Endothelial cell of umbilical vein (primary cell): Measurements from ENCODE around the gene CHMP4A. TPM values are rescaled to one million over a fixed set of nuclear protein-coding genes. Genes with fewer than 3 reads are reported as not detected.
"Not testable (repeated sequence)": the region's sequence is repeated elsewhere in the genome, so short reads cannot be mapped to it uniquely, and the experiment has no call there.

Experiments used
- BruUV-seq: library from RNA; stranded (reverse); fragments of 400-500 nt; replicated peaks from 2 replicates; lab custom pipeline; 2021; lab: Mats Ljungman, UMichigan
- CTCF ChIA-PET: fragments of 300-600, 350-600 bp; sonication (Branson Sonifier 250); formaldehyde crosslinking; loops from one replicate; lab custom pipeline; 2021; ENCODE audit warnings: antibody characterized with exemption, inconsistent platforms; lab: Charles Lee
- POLR2A ChIA-PET: fragments of 300-600, 350-600 bp; sonication (Branson Sonifier 250); formaldehyde crosslinking; loops from one replicate; lab custom pipeline; 2021; ENCODE audit warnings: antibody characterized with exemption, inconsistent platforms; lab: Charles Lee
- DNase-seq: peaks from one replicate; pipeline ENCODE4 v3.0.0-alpha.2; 2011; ENCODE audit warnings: low read depth, low spot score
- FAIRE-seq: peaks from 2 replicates; lab custom pipeline; 2011; peaks lifted over from hg19 to GRCh38; lab: Jason Lieb, UNC
- H2AFZ ChIP-seq: 2 replicates; pipeline ENCODE4 v1.6.0; 2012; ENCODE audit warnings: low read depth, low read length, control low read depth, inconsistent platforms
- H3K27ac ChIP-seq: 2 replicates; pipeline ENCODE4 v1.5.1; 2011; ENCODE audit warnings: low read depth, mild to moderate bottlenecking, control low read depth, low read length, moderate library complexity; ENCODE audit not compliant: insufficient read depth
- H3K27me3 ChIP-seq, 2 experiments: 2 replicates each; pipeline versions ENCODE4 v1.6.0 to v1.6.1; 2011; ENCODE audit warnings: low read length in 2 of 2, mixed read lengths in 1 of 2; ENCODE audit not compliant: control insufficient read depth in 2 of 2, insufficient read depth in 2 of 2
- H3K36me3 ChIP-seq, 2 experiments: 2 replicates in 1 of 2; 3 replicates in 1 of 2; pipeline ENCODE4 v1.5.1; 2011; ENCODE audit warnings: low read length in 2 of 2, mild to moderate bottlenecking in 1 of 2, moderate library complexity in 1 of 2; ENCODE audit not compliant: control insufficient read depth in 2 of 2, insufficient read depth in 2 of 2; ENCODE audit errors: extremely low read depth in 1 of 2
- H3K4me1 ChIP-seq: 3 replicates; pipeline ENCODE4 v1.5.1; 2011; ENCODE audit warnings: mild to moderate bottlenecking, low read length; ENCODE audit not compliant: control insufficient read depth, insufficient read depth; ENCODE audit errors: extremely low read depth
- H3K4me2 ChIP-seq: 2 replicates; pipeline ENCODE4 v1.6.1; 2011; ENCODE audit warnings: low read length, control low read depth, mixed read lengths; ENCODE audit not compliant: insufficient read depth
- H3K4me3 ChIP-seq, 3 experiments: fragments of 200-600 bp in 1 of 3; sonication (generic), shearing (Covaris generic) in 1 of 3; replicated peaks in 1 of 3; 2 replicates each; pipeline ENCODE4 v1.5.1; 2011 to 2016; ENCODE audit warnings: control low read depth in 3 of 3, low read length in 3 of 3, mild to moderate bottlenecking in 2 of 3, inconsistent platforms in 1 of 3, low read depth in 1 of 3, moderate library complexity in 1 of 3; ENCODE audit not compliant: insufficient read depth in 1 of 3
- H3K79me2 ChIP-seq: 2 replicates; pipeline ENCODE4 v1.6.0; 2012; ENCODE audit warnings: low read length, inconsistent platforms; ENCODE audit not compliant: control insufficient read depth, insufficient read depth
- H3K9ac ChIP-seq: replicated peaks from 2 replicates; pipeline ENCODE3; 2011; ENCODE audit warnings: low read length, control low read depth; ENCODE audit not compliant: insufficient read depth; ENCODE audit errors: extremely low read depth
- H3K9me1 ChIP-seq: replicated peaks from 3 replicates; pipeline ENCODE4 v1.6.0; 2011; ENCODE audit warnings: mild to moderate bottlenecking, low read length; ENCODE audit not compliant: control insufficient read depth, insufficient read depth; ENCODE audit errors: extremely low read depth
- H3K9me3 ChIP-seq: replicated peaks from 2 replicates; pipeline ENCODE4 v1.5.1; 2012; ENCODE audit warnings: low read length, inconsistent platforms; ENCODE audit not compliant: control insufficient read depth, insufficient read depth
- H4K20me1 ChIP-seq: replicated peaks from 2 replicates; pipeline ENCODE3; 2011; ENCODE audit warnings: mild to moderate bottlenecking, low read length; ENCODE audit not compliant: control insufficient read depth, insufficient read depth; ENCODE audit errors: extremely low read depth
- EZH2 ChIP-seq: IDR thresholded peaks from 2 replicates; pipeline ENCODE4 v1.6.1; 2012; ENCODE audit warnings: borderline replicate concordance, low read depth, mild to moderate bottlenecking, moderate library complexity, low read length, inconsistent platforms; ENCODE audit not compliant: severe bottlenecking
- FOS ChIP-seq: IDR thresholded peaks from 2 replicates; pipeline ENCODE4 v1.6.1; 2011; ENCODE audit warnings: mild to moderate bottlenecking, low read length, moderate library complexity, borderline replicate concordance; ENCODE audit not compliant: insufficient read depth
- GATA2 ChIP-seq: IDR thresholded peaks from 2 replicates; pipeline ENCODE4 v1.7.0; 2011; ENCODE audit warnings: low read depth, mild to moderate bottlenecking, moderate library complexity, mixed read lengths, low read length; ENCODE audit not compliant: insufficient read length, insufficient read depth
- JUN ChIP-seq: IDR thresholded peaks from 2 replicates; pipeline ENCODE4 v1.6.1; 2011; ENCODE audit warnings: borderline replicate concordance, low read depth; ENCODE audit not compliant: insufficient read length, insufficient read depth
- MYC ChIP-seq: IDR thresholded peaks from one replicate; pipeline ENCODE4 v1.6.1; 2011; ENCODE audit warnings: mild to moderate bottlenecking, low read depth, low read length
- POLR2A ChIP-seq: IDR thresholded peaks from 2 replicates; pipeline ENCODE4 v1.6.1; 2012; ENCODE audit warnings: low read depth, mild to moderate bottlenecking, control low read depth, low read length
- POLR2AphosphoS5 ChIP-seq: IDR thresholded peaks from 2 replicates; pipeline ENCODE4 v1.6.1; 2012; ENCODE audit warnings: low read depth, mild to moderate bottlenecking, control low read depth, low read length, moderate library complexity; ENCODE audit not compliant: insufficient read depth
- dilution Hi-C: fragments of 300-500 bp; cut with MboI; formaldehyde crosslinking; loops from one replicate; pipeline ENCODE4 v1.15.0; 2019; ENCODE audit warnings: low sequenced_read_pairs; ENCODE audit not compliant: extremely low pct_ligation_motif_present
- intact Hi-C: fragments of 100-400 bp; cut with micrococcal nuclease; formaldehyde crosslinking; loops from one replicate; pipeline ENCODE4 v1.10.0; 2022
- polyA plus RNA-seq, 4 experiments: library from polyadenylated mRNA; depleted of rRNA in 3 of 4; stranded (reverse) in 3 of 4; unstranded in 1 of 4; fragments of >200 nt; gene quantifications; 2 replicates each; pipeline versions ENCODE4 v1.2.1 to v1.2.3, GENCODE V29; 2011 to 2012; ENCODE audit warnings: missing spikeins in 1 of 4
- total RNA-seq: library from RNA; stranded (reverse); gene quantifications from 2 replicates; pipeline ENCODE4 v1.2.3, GENCODE V29; 2021
- TF ChIP-seq, protein P1 (sequence below), 2 donors: IDR thresholded peaks; 1 replicate in 1 of 2; 2 replicates in 1 of 2; pipeline ENCODE4 v1.5.1; 2011; ENCODE audit warnings: low read length in 2 of 2, mild to moderate bottlenecking in 2 of 2, moderate library complexity in 2 of 2, control low read depth in 1 of 2, inconsistent platforms in 1 of 2, low read depth in 1 of 2; ENCODE audit not compliant: insufficient read depth in 1 of 2; ENCODE audit errors: extremely low read depth in 1 of 2
- TF ChIP-seq, protein P2 (sequence below): IDR thresholded peaks from 2 replicates; pipeline ENCODE4 v1.6.1; 2011; ENCODE audit not compliant: insufficient read depth, insufficient read length

The CHMP4A gene
- total and polyA plus RNA-seq, 2 donors (not counting 3 experiments of a cell fraction or from before 2014, with no cell fraction given), result 40.9 to 46.4 TPM

DNA sequence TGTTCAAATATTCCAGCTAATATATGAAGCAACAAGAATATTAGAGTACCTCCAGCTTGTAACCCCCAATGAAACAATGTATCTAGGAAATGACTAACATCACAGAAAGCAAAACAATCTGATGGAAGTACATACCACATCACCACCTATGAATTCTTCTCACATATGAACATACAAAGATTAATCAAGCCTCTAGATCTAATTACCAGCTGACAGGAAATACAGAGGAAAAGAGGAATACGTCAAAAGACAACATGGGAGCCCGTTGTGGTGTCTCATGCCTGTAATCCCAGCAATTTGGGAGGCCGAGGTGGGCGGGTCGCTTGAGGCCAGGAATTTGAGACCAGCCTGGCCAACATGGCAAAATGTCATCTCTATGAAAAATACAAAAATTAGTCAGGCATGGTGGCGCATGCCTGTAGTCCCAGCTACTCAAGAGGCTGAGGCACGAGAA lies 11.4 kb upstream of the CHMP4A start:
- dilution Hi-C loops (no loop called here), intact Hi-C loops (loop anchor here (1.0 kb wide), 5 partner anchors 8 to 47 kb away; partner anchors contain the start of genes CHMP4A, GMPR2, NEDD8 and RABGGTA)
- BruUV-seq, result no TSS peak
- peak; percentile 88 for FAIRE-seq
- ChIA-PET POLR2A (interaction anchor here (0.6 to 3.1 kb wide), 3 partner anchors 10 to 22 kb away, joined by 3 to 21 read pairs (median 4); partner anchors contain the start of genes CHMP4A and MDP1), CTCF (interaction anchor here (1.0 to 2.5 kb wide), 7 partner anchors 9 to 83 kb away, joined by 3 to 23 read pairs (median 8); partner anchors contain the start of genes CHMP4A, CIDEB, MDP1 and TINF2)
- Histone ChIP-seq H3K79me2 (peaks cover 75% of the 10 kb centered on the region), H3K9me1 (no peaks in the 10 kb centered on the region), H3K27ac (peak overlapping the region; percentile 99), H3K9me3 (no peaks in the 10 kb centered on the region), H3K4me2 (peak overlapping the region; percentile 56), H3K4me3 (no peak overlapping the region), H3K4me1 (peaks cover 28% of the 10 kb centered on the region), H3K27me3 (no peaks in the 10 kb centered on the region), H3K9ac (peak overlapping the region; percentile 73), H3K36me3 (peaks cover 0 to 6% of the 10 kb centered on the region in 2 experiments), H2AFZ (no peak overlapping the region), H4K20me1 (no peaks in the 10 kb centered on the region)
- peak; percentile 95 for DNase-seq
- TF ChIP-seq POLR2A (no peak), FOS (peak; percentile 83), MYC (no peak), POLR2AphosphoS5 (peak; percentile 78), JUN (peak; percentile 93), GATA2 (peak; percentile 94), EZH2 (no peak)
- TF ChIP-seq, protein P1, sequence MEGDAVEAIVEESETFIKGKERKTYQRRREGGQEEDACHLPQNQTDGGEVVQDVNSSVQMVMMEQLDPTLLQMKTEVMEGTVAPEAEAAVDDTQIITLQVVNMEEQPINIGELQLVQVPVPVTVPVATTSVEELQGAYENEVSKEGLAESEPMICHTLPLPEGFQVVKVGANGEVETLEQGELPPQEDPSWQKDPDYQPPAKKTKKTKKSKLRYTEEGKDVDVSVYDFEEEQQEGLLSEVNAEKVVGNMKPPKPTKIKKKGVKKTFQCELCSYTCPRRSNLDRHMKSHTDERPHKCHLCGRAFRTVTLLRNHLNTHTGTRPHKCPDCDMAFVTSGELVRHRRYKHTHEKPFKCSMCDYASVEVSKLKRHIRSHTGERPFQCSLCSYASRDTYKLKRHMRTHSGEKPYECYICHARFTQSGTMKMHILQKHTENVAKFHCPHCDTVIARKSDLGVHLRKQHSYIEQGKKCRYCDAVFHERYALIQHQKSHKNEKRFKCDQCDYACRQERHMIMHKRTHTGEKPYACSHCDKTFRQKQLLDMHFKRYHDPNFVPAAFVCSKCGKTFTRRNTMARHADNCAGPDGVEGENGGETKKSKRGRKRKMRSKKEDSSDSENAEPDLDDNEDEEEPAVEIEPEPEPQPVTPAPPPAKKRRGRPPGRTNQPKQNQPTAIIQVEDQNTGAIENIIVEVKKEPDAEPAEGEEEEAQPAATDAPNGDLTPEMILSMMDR (IDR thresholded peaks at IDR 0.05; ENCODE audit: extremely low read depth in 1 of 2, insufficient read depth in 1 of 2, low read depth in 1 of 2, low read length in 2 of 2), result no peak
- TF ChIP-seq, protein P2, sequence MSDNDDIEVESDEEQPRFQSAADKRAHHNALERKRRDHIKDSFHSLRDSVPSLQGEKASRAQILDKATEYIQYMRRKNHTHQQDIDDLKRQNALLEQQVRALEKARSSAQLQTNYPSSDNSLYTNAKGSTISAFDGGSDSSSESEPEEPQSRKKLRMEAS, result no peak

DNA sequence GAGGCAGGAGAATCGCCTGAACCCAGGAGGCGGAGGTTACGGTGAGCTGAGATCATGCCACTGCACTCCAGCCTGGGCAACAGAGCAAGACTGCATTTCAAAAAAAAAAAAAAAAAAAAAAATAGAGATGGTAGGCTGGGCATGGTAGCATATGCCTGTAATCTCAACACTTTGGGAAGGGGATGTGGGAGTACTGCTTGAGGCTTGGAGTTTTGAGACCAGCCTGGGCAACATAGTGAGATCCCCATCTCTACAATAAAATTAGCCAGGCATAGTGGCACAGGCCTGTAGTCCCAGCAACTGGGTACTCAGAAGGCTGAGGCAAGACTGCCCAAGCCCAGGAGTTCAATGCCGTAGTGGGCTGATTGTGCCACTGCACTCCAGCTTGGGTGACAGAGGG lies 9.7 kb upstream of the CHMP4A start:
- intact Hi-C loops, BruUV-seq, CTCF ChIA-PET, DNase-seq, H3K4me3 ChIP-seq, H3K9me3 ChIP-seq, H3K36me3 ChIP-seq, H4K20me1 ChIP-seq, FAIRE-seq, H2AFZ ChIP-seq, H3K27me3 ChIP-seq, dilution Hi-C loops, H3K9ac ChIP-seq, H3K9me1 ChIP-seq, H3K4me2 ChIP-seq: not testable (repeated sequence)
- Histone ChIP-seq H3K79me2 (peaks cover 69% of the 10 kb centered on the region), H3K27ac (peak overlapping the region; percentile 56), H3K4me1 (peaks cover 28% of the 10 kb centered on the region)
- POLR2A ChIA-PET, result interaction anchor here (0.6 kb wide), 1 partner anchor 9 kb away, joined by 3 read pairs; no protein-coding TSS in a partner anchor
